ENCODE measurements around the gene ITGAE.
"Not testable (repeated sequence)": the region's sequence is repeated elsewhere in the genome, so short reads cannot be mapped to it uniquely, and the experiment has no call there.

- TF ChIP-seq CTCF (conservative IDR thresholded peaks at IDR 0.05; ENCODE audit: low read length); EZH2phosphoT487 (IDR thresholded peaks at IDR 0.05; ENCODE audit: borderline replicate concordance): not testable (repeated sequence)
Observed at GRCh38 chr17:3844556-3844955, 43.6 kb upstream of the ITGAE start.

Measured in Loucy (cell line).